Upper lobe of right lung (tissue), 1 donor: Measurements from ENCODE around the gene JPT2. TPM values are rescaled to one million over a fixed set of nuclear protein-coding genes. Genes with fewer than 3 reads are reported as not detected.

Experiments
- ATAC-seq: fragments of 200-7000 bp; cut with Tn5 transposase; one replicate; pipeline ENCODE4 v1.9.1; 2020; ENCODE audit warnings: mild to moderate bottlenecking, moderate library complexity
- DNase-seq: peaks from one replicate; pipeline ENCODE4 v3.0.0-alpha.2; 2020
- H3K27ac ChIP-seq: fragments of 200-600 bp; one replicate; pipeline ENCODE4 v1.8.0; 2022
- H3K27me3 ChIP-seq: fragments of 200-600 bp; one replicate; pipeline ENCODE4 v1.8.0; 2022; ENCODE audit warnings: mild to moderate bottlenecking
- H3K36me3 ChIP-seq: fragments of 200-600 bp; one replicate; pipeline ENCODE4 v1.8.0; 2022
- H3K4me1 ChIP-seq: fragments of 200-600 bp; one replicate; pipeline ENCODE4 v1.8.0; 2022
- H3K4me3 ChIP-seq: fragments of 200-600 bp; one replicate; pipeline ENCODE4 v1.8.0; 2022; ENCODE audit warnings: mild to moderate bottlenecking
- H3K9me3 ChIP-seq: fragments of 200-600 bp; one replicate; pipeline ENCODE4 v1.8.0; 2022
- CTCF ChIP-seq: fragments of 200-600 bp; IDR thresholded peaks from one replicate; pipeline ENCODE4 v1.8.0; 2022; ENCODE audit warnings: antibody characterized with exemption
- intact Hi-C: fragments of 100-400 bp; cut with DNase I; formaldehyde crosslinking; loops from one replicate; pipeline ENCODE4 v1.11.0; 2022
- total RNA-seq: library from RNA; stranded (reverse); fragmentation: NEBNext Ultra II Directional; extraction: Animal tissue kit (Norgen Biotek cat#: 25700); gene quantifications from one replicate; pipeline ENCODE4 v1.2.1, GENCODE V29; 2021
- donor health status: DM: no; HTN: yes; CAD: no; lungs with severe emphysema.

The JPT2 gene
- total RNA-seq, 1 donor from 2014 or later = 44.8 TPM

- no peak for TF ChIP-seq CTCF
- H3K27me3 ChIP-seq = no peaks in the 10 kb centered on the region
- no peaks in the 10 kb centered on the region for H3K4me1 ChIP-seq
- no peak overlapping the region for H3K27ac ChIP-seq
- H3K9me3 ChIP-seq = no peaks in the 10 kb centered on the region
- intact Hi-C loops = no loop called here
- ATAC-seq = no peak
- no peak overlapping the region for H3K4me3 ChIP-seq
- peaks cover 90% of the 10 kb centered on the region for H3K36me3 ChIP-seq
- DNase-seq = no peak
Measured at GRCh38 chr16:1670866-1671265, 7.2 kb upstream of the JPT2 start.

GRCh38 chr16:1673424-1674151, 4.5 kb upstream of the JPT2 start:
- ATAC-seq (no peak), DNase-seq (no peak)
- no peaks in the 10 kb centered on the region for H3K27me3 ChIP-seq
- H3K4me3 ChIP-seq = no peak overlapping the region
- intact Hi-C loops = no loop called here
- H3K27ac ChIP-seq = no peak overlapping the region
- H3K9me3 ChIP-seq = no peaks in the 10 kb centered on the region
- H3K36me3 ChIP-seq = peaks cover 63% of the 10 kb centered on the region
- H3K4me1 ChIP-seq = peaks cover 4% of the 10 kb centered on the region
- no peak for TF ChIP-seq CTCF

DNA sequence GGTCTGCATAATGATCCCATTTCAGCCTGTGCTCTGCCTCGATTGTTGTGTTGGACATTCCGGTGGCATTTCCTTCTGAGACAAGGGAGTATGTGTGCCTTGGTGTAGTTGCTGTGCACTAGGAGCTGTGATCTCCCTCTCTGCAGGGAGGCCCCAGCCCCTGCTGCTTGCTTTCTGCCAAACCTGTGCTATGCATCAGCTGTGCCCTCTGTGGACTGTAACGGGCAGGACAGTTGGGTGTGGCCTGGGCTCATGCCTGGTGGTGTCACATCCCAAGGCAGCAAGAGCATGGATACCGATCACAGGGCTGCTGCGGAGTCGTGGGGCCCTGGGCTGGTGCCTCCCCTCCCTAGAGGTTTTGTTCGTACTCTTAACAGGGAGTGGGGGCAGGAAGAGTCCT, 3.8 kb upstream of the JPT2 start:
- TF ChIP-seq CTCF = no peak
- no peak for ATAC-seq
- H3K27ac ChIP-seq = no peak overlapping the region
- DNase-seq = no peak
- H3K4me3 ChIP-seq = no peak overlapping the region
- H3K4me1 ChIP-seq = peaks cover 4% of the 10 kb centered on the region
- no peaks in the 10 kb centered on the region for H3K9me3 ChIP-seq
- H3K27me3 ChIP-seq = no peaks in the 10 kb centered on the region
- intact Hi-C loops = no loop called here
- peaks cover 56% of the 10 kb centered on the region for H3K36me3 ChIP-seq

DNA sequence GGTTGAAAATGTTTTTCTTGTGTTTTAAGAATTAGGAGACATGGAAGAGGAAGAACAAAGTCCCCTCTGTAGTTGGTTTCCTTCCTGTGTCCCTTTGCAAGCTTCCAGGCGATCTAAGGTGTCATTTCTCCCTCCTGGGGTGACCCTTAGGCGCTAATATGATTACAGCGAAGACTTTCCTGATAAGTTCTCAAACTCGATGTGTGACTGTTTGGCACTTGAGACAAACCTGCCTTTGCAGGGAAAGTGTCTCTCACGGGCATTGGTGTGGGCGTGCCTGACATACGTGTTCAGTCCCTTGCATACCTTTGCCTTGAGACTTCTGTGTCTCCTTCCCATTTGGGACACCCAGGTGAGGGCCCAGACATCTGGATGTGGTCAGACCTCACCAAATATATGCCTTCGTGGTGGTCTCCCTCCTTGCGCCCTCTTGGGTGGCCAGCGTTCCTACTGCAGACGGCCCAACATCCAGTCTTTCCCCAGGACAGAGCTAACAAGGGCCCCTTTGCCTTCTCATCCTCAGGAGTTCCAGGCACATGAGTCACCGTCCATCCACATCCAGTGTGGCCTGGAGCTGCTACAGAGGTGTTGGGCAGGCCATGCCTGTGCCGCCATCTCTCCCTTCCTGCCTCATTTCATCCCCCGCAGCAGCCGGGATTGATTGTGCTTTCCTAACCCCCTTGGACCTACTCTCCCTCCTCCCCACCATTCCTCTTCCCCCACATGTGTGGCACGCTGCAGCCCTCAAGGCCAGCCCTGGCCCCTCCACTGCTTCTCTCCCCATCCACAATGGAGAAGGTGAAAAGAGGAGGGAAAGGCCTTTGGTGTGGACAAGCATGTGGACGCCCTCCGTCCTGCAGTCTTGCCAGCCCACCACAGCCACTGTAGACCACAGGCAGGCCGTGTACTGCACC, 3.1 kb upstream of the JPT2 start:
- H3K4me3 ChIP-seq = no peak overlapping the region
- no peak for TF ChIP-seq CTCF
- no peak for ATAC-seq
- peaks cover 6% of the 10 kb centered on the region for H3K4me1 ChIP-seq
- intact Hi-C loops = no loop called here
- H3K36me3 ChIP-seq = peaks cover 49% of the 10 kb centered on the region
- H3K27me3 ChIP-seq = no peaks in the 10 kb centered on the region
- H3K9me3 ChIP-seq = no peaks in the 10 kb centered on the region
- no peak overlapping the region for H3K27ac ChIP-seq
- no peak for DNase-seq

DNA sequence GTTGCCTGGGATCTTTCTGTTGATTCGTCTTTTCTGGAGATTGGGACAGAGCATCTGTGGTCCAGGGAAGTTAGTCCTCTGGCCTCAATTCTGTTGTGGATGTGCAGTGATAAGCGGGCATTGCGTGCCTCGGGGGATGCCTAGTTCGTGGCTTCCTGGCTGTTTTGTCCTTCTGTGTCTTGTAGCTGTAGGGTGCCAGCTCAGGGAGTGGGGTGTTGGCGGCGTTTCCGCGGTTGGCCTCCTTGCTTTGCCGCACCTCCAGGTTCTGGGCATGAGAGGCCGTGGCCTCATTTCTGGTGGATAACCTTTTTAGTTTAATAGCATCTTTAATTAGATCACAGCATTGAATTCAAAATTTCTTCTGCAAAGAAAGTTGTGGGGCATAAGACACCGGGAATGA, 1.4 kb upstream of the JPT2 start:
- Histone ChIP-seq H3K4me3 (no peak overlapping the region), H3K27ac (no peak overlapping the region), H3K27me3 (no peaks in the 10 kb centered on the region), H3K4me1 (peaks cover 7% of the 10 kb centered on the region), H3K9me3 (no peaks in the 10 kb centered on the region), H3K36me3 (peaks cover 36% of the 10 kb centered on the region)
- no peak for TF ChIP-seq CTCF
- intact Hi-C loops = no loop called here
- DNase-seq = no peak
- no peak for ATAC-seq
